Measurements from ENCODE around the gene FBXL4. TPM values are rescaled to one million over a fixed set of nuclear protein-coding genes. Genes with fewer than 3 reads are reported as not detected.
"Not testable (repeated sequence)": the region's sequence is repeated elsewhere in the genome, so short reads cannot be mapped to it uniquely, and the experiment has no call there.

Gene FBXL4
- total and polyA plus RNA-seq, 2 experiments from 2014 or later = 7.2 to 12.7 TPM

- TF ChIP-seq CTCF (IDR thresholded peaks at IDR 0.05; ENCODE audit: low read depth, low read length) = no peak
- no peak for DNase-seq (ENCODE audit: low read depth in 1 of 2, low spot score in 1 of 2)
- Histone ChIP-seq H3K27ac (no peak overlapping the region), H3K4me1 (ENCODE audit: low read depth) (no peaks in the 10 kb centered on the region), H3K4me3 (no peak overlapping the region), H3K9me3 (ENCODE audit: low read depth) (no peaks in the 10 kb centered on the region), H3K36me3 (no peaks in the 10 kb centered on the region), H3K27me3 (no peaks in the 10 kb centered on the region)
Observed at GRCh38 chr6:98909236-98909635, 38.5 kb downstream of the FBXL4 start.

- H3K36me3 ChIP-seq; H3K27me3 ChIP-seq; DNase-seq (ENCODE audit: low read depth in 1 of 2, low spot score in 1 of 2); H3K27ac ChIP-seq; H3K4me3 ChIP-seq; H3K4me1 ChIP-seq (ENCODE audit: low read depth); H3K9me3 ChIP-seq (ENCODE audit: low read depth): not testable (repeated sequence)
Observed at GRCh38 chr6:98906342-98906741, 41.4 kb downstream of the FBXL4 start.

- no peak for DNase-seq (ENCODE audit: low read depth in 1 of 2, low spot score in 1 of 2)
- Histone ChIP-seq H3K4me3 (no peak overlapping the region), H3K27me3 (no peaks in the 10 kb centered on the region), H3K27ac (no peak overlapping the region), H3K4me1 (ENCODE audit: low read depth) (no peaks in the 10 kb centered on the region), H3K36me3 (peaks cover 6% of the 10 kb centered on the region), H3K9me3 (ENCODE audit: low read depth) (no peaks in the 10 kb centered on the region)
- TF ChIP-seq CTCF (IDR thresholded peaks at IDR 0.05; ENCODE audit: low read depth, low read length) = no peak
Observed at GRCh38 chr6:98905759-98906158, 42.0 kb downstream of the FBXL4 start.

- Histone ChIP-seq H3K27ac (no peak overlapping the region), H3K36me3 (peaks cover 12% of the 10 kb centered on the region), H3K4me3 (no peak overlapping the region), H3K9me3 (ENCODE audit: low read depth) (no peaks in the 10 kb centered on the region), H3K4me1 (ENCODE audit: low read depth) (no peaks in the 10 kb centered on the region), H3K27me3 (no peaks in the 10 kb centered on the region)
- peak in 1 of 2 donors; percentile 37 for DNase-seq (ENCODE audit: low read depth in 1 of 2, low spot score in 1 of 2)
- no peak for TF ChIP-seq CTCF (IDR thresholded peaks at IDR 0.05; ENCODE audit: low read depth, low read length)
Observed at GRCh38 chr6:98904096-98904495, 43.6 kb downstream of the FBXL4 start.

- no peaks in the 10 kb centered on the region for H3K27me3 ChIP-seq
- no peak for TF ChIP-seq CTCF (IDR thresholded peaks at IDR 0.05; ENCODE audit: low read depth, low read length)
- peaks cover 12% of the 10 kb centered on the region for H3K36me3 ChIP-seq
- DNase-seq (ENCODE audit: low read depth in 1 of 2, low spot score in 1 of 2) = peak in 1 of 2 donors; percentile 20
- no peak overlapping the region for H3K4me3 ChIP-seq
- H3K27ac ChIP-seq = no peak overlapping the region
- no peaks in the 10 kb centered on the region for H3K4me1 ChIP-seq (ENCODE audit: low read depth)
- no peaks in the 10 kb centered on the region for H3K9me3 ChIP-seq (ENCODE audit: low read depth)
Observed at GRCh38 chr6:98900706-98901105, 47.0 kb downstream of the FBXL4 start.

- Histone ChIP-seq H3K4me1 (ENCODE audit: low read depth) (peaks cover 5% of the 10 kb centered on the region), H3K27ac (no peak overlapping the region), H3K36me3 (peaks cover 6% of the 10 kb centered on the region), H3K9me3 (ENCODE audit: low read depth) (no peaks in the 10 kb centered on the region), H3K27me3 (no peaks in the 10 kb centered on the region), H3K4me3 (no peak overlapping the region)
- peak in 1 of 2 donors; percentile 4 for DNase-seq (ENCODE audit: low read depth in 1 of 2, low spot score in 1 of 2)
- TF ChIP-seq CTCF (IDR thresholded peaks at IDR 0.05; ENCODE audit: low read depth, low read length) = no peak
Observed at GRCh38 chr6:98894810-98895209, 52.9 kb downstream of the FBXL4 start.

Measured in cardiac muscle cell (in vitro differentiated cells and primary cell).